ENCODE measurements around the gene RBM23. TPM values are rescaled to one million over a fixed set of nuclear protein-coding genes. Genes with fewer than 3 reads are reported as not detected.
A peak's percentile ranks its signal among the peaks of the same experiment; 100 is the strongest.

Gene RBM23
- total RNA-seq, 1 experiment from 2014 or later = 42.4 TPM

DNA sequence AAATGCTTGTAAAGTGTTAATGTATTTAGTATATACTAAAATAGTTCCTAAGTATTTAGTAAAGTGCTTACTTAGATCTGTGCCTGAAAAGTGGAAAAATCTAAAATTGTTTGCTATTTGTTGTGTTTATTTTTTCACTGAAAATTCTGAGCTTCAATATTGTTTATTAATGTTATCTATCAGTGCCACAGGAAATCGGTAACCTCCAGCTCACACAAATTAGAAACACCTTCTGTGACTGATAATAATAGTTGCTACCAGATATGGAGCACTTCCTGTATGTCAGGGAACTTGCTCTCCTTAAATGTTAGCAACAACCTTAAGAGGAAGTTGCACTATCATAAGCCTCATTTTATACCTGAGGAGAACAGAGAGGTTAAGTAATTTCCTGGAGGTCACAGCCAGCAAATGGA is 48.1 kb downstream of the RBM23 start:
- peak overlapping the region; percentile 83 for H3K4me3 Mint-ChIP-seq
- H3K4me1 Mint-ChIP-seq = peaks cover 18% of the 10 kb centered on the region
- POLR2A ChIA-PET = interaction anchor here (0.5 to 4.1 kb wide), 6 partner anchors 10 to 48 kb away, joined by 3 to 32 read pairs (median 4); partner anchors contain the start of gene REM2
- H3K36me3 Mint-ChIP-seq = peaks cover 7% of the 10 kb centered on the region
- CTCF ChIA-PET = interaction anchor here (0.8 to 3.8 kb wide), 19 partner anchors 8 to 300 kb away, joined by 3 to 57 read pairs (median 7); partner anchors contain the start of genes PRMT5 and REM2
- peak overlapping the region; percentile 99 for H3K27ac Mint-ChIP-seq
- no peaks in the 10 kb centered on the region for H3K9me3 Mint-ChIP-seq
- TF ChIP-seq, protein P1, sequence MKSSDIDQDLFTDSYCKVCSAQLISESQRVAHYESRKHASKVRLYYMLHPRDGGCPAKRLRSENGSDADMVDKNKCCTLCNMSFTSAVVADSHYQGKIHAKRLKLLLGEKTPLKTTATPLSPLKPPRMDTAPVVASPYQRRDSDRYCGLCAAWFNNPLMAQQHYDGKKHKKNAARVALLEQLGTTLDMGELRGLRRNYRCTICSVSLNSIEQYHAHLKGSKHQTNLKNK (CRISPR knock-in tag; IDR thresholded peaks at IDR 0.05) = no peak
- 0 out of 2 replicates have a peak, but pooled peaks have one; percentile 7 for TF ChIP-seq CREM (CRISPR knock-in tag; IDR thresholded peaks at IDR 0.05)
- no peaks in the 10 kb centered on the region for H3K27me3 Mint-ChIP-seq (ENCODE audit: low read depth)
- ATAC-seq = no peak
- DNase-seq (ENCODE audit: low spot score) = no peak

DNA sequence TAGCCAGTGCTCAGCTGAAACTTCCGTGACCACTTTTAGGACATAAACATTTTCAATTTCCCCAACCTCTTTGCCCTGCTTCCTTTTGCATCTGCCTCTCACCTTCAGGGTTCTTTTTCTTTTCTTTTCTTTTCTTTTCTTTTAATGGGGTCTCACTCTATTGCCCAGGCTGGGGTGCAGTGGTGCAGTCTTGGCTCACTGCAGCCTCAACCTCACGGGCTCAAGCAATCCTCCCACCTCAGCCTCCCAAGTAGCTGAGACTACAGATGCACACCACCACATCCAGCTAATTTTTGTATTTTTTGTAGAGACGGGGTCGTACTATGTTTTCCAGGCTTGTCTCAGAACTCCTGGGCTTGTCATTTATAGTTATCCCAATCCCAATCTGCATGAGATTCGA is 52.1 kb downstream of the RBM23 start:
- CTCF ChIA-PET = interaction anchor here (0.6 to 3.3 kb wide), 3 partner anchors 14 to 44 kb away, joined by 3 to 23 read pairs (median 3); no protein-coding TSS in a partner anchor
- H3K4me3 Mint-ChIP-seq = no peak overlapping the region
- no peaks in the 10 kb centered on the region for H3K27me3 Mint-ChIP-seq (ENCODE audit: low read depth)
- no peaks in the 10 kb centered on the region for H3K36me3 Mint-ChIP-seq
- TF ChIP-seq TP53 (CRISPR knock-in tag; IDR thresholded peaks at IDR 0.05) = no peak
- TF ChIP-seq MYBL2 (CRISPR knock-in tag; IDR thresholded peaks at IDR 0.05) = no peak
- TF ChIP-seq CREM (CRISPR knock-in tag; IDR thresholded peaks at IDR 0.05) = no peak
- TF ChIP-seq KAT7 (CRISPR knock-in tag; IDR thresholded peaks at IDR 0.05; ENCODE audit: borderline replicate concordance) = no peak
- no peak for TF ChIP-seq ZNF121 (CRISPR knock-in tag; IDR thresholded peaks at IDR 0.05)
- TF ChIP-seq SMAD3 (CRISPR knock-in tag; IDR thresholded peaks at IDR 0.05; ENCODE audit: borderline replicate concordance) = no peak
- no peak for TF ChIP-seq ELF4 (CRISPR knock-in tag; IDR thresholded peaks at IDR 0.05; ENCODE audit: low read depth)
- TF ChIP-seq, protein P2, sequence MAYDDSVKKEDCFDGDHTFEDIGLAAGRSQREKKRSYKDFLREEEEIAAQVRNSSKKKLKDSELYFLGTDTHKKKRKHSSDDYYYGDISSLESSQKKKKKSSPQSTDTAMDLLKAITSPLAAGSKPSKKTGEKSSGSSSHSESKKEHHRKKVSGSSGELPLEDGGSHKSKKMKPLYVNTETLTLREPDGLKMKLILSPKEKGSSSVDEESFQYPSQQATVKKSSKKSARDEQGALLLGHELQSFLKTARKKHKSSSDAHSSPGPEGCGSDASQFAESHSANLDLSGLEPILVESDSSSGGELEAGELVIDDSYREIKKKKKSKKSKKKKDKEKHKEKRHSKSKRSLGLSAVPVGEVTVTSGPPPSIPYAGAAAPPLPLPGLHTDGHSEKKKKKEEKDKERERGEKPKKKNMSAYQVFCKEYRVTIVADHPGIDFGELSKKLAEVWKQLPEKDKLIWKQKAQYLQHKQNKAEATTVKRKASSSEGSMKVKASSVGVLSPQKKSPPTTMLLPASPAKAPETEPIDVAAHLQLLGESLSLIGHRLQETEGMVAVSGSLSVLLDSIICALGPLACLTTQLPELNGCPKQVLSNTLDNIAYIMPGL (CRISPR knock-in tag; IDR thresholded peaks at IDR 0.05) = no peak
- TF ChIP-seq, protein P3, sequence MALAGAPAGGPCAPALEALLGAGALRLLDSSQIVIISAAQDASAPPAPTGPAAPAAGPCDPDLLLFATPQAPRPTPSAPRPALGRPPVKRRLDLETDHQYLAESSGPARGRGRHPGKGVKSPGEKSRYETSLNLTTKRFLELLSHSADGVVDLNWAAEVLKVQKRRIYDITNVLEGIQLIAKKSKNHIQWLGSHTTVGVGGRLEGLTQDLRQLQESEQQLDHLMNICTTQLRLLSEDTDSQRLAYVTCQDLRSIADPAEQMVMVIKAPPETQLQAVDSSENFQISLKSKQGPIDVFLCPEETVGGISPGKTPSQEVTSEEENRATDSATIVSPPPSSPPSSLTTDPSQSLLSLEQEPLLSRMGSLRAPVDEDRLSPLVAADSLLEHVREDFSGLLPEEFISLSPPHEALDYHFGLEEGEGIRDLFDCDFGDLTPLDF (CRISPR knock-in tag; IDR thresholded peaks at IDR 0.05) = no peak
- no peak for TF ChIP-seq NR1H2 (CRISPR knock-in tag; IDR thresholded peaks at IDR 0.05)
- TF ChIP-seq, protein P4, sequence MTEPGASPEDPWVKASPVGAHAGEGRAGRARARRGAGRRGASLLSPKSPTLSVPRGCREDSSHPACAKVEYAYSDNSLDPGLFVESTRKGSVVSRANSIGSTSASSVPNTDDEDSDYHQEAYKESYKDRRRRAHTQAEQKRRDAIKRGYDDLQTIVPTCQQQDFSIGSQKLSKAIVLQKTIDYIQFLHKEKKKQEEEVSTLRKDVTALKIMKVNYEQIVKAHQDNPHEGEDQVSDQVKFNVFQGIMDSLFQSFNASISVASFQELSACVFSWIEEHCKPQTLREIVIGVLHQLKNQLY (CRISPR knock-in tag; IDR thresholded peaks at IDR 0.05) = no peak
- no peak for TF ChIP-seq HMGA2 (CRISPR knock-in tag; IDR thresholded peaks at IDR 0.05)
- TF ChIP-seq, protein P5, sequence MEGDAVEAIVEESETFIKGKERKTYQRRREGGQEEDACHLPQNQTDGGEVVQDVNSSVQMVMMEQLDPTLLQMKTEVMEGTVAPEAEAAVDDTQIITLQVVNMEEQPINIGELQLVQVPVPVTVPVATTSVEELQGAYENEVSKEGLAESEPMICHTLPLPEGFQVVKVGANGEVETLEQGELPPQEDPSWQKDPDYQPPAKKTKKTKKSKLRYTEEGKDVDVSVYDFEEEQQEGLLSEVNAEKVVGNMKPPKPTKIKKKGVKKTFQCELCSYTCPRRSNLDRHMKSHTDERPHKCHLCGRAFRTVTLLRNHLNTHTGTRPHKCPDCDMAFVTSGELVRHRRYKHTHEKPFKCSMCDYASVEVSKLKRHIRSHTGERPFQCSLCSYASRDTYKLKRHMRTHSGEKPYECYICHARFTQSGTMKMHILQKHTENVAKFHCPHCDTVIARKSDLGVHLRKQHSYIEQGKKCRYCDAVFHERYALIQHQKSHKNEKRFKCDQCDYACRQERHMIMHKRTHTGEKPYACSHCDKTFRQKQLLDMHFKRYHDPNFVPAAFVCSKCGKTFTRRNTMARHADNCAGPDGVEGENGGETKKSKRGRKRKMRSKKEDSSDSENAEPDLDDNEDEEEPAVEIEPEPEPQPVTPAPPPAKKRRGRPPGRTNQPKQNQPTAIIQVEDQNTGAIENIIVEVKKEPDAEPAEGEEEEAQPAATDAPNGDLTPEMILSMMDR (IDR thresholded peaks at IDR 0.05) = no peak
- TF ChIP-seq, protein P6, sequence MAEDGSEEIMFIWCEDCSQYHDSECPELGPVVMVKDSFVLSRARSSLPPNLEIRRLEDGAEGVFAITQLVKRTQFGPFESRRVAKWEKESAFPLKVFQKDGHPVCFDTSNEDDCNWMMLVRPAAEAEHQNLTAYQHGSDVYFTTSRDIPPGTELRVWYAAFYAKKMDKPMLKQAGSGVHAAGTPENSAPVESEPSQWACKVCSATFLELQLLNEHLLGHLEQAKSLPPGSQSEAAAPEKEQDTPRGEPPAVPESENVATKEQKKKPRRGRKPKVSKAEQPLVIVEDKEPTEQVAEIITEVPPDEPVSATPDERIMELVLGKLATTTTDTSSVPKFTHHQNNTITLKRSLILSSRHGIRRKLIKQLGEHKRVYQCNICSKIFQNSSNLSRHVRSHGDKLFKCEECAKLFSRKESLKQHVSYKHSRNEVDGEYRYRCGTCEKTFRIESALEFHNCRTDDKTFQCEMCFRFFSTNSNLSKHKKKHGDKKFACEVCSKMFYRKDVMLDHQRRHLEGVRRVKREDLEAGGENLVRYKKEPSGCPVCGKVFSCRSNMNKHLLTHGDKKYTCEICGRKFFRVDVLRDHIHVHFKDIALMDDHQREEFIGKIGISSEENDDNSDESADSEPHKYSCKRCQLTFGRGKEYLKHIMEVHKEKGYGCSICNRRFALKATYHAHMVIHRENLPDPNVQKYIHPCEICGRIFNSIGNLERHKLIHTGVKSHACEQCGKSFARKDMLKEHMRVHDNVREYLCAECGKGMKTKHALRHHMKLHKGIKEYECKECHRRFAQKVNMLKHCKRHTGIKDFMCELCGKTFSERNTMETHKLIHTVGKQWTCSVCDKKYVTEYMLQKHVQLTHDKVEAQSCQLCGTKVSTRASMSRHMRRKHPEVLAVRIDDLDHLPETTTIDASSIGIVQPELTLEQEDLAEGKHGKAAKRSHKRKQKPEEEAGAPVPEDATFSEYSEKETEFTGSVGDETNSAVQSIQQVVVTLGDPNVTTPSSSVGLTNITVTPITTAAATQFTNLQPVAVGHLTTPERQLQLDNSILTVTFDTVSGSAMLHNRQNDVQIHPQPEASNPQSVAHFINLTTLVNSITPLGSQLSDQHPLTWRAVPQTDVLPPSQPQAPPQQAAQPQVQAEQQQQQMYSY (CRISPR knock-in tag; IDR thresholded peaks at IDR 0.05) = no peak
- TF ChIP-seq IRF2 (CRISPR knock-in tag; IDR thresholded peaks at IDR 0.05; ENCODE audit: borderline replicate concordance, low read depth) = no peak
- H3K4me1 Mint-ChIP-seq = peaks cover 17% of the 10 kb centered on the region
- H3K27ac Mint-ChIP-seq = no peak overlapping the region
- H3K9me3 Mint-ChIP-seq = no peaks in the 10 kb centered on the region
- DNase-seq (ENCODE audit: low spot score) (no peak), ATAC-seq (no peak)
- POLR2A ChIA-PET = no interaction called here

All from WTC11 (cell line).